Measurements from ENCODE around the gene PRDX2.

DNA sequence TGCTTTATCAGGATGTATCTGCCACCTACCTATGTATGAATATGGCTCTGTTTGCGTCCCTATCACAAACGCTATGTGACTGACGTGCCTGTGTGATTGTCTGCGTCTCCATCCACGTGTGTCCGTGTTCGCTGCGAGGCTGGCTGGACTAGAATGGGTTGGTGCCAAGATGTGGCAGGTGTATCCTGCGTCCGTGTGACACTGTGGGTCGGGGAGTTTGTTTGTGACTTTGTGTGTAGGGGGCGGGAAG is 19.5 kb downstream of the PRDX2 start:
- TF ChIP-seq, protein P1, sequence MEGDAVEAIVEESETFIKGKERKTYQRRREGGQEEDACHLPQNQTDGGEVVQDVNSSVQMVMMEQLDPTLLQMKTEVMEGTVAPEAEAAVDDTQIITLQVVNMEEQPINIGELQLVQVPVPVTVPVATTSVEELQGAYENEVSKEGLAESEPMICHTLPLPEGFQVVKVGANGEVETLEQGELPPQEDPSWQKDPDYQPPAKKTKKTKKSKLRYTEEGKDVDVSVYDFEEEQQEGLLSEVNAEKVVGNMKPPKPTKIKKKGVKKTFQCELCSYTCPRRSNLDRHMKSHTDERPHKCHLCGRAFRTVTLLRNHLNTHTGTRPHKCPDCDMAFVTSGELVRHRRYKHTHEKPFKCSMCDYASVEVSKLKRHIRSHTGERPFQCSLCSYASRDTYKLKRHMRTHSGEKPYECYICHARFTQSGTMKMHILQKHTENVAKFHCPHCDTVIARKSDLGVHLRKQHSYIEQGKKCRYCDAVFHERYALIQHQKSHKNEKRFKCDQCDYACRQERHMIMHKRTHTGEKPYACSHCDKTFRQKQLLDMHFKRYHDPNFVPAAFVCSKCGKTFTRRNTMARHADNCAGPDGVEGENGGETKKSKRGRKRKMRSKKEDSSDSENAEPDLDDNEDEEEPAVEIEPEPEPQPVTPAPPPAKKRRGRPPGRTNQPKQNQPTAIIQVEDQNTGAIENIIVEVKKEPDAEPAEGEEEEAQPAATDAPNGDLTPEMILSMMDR (conservative IDR thresholded peaks at IDR 0.05; ENCODE audit: low read length) = no peak
- TF ChIP-seq EZH2phosphoT487 (IDR thresholded peaks at IDR 0.05; ENCODE audit: borderline replicate concordance) = no peak
